Iris pigment epithelial cell (primary cell): ENCODE results near the gene RNF34.
"Not testable (repeated sequence)": the region's sequence is repeated elsewhere in the genome, so short reads cannot be mapped to it uniquely, and the experiment has no call there.

Experiments
- DNase-seq: peaks from one replicate; pipeline ENCODE4 v3.0.0-alpha.2; 2011; ENCODE audit warnings: low read depth

RNF34 gene, protein sequence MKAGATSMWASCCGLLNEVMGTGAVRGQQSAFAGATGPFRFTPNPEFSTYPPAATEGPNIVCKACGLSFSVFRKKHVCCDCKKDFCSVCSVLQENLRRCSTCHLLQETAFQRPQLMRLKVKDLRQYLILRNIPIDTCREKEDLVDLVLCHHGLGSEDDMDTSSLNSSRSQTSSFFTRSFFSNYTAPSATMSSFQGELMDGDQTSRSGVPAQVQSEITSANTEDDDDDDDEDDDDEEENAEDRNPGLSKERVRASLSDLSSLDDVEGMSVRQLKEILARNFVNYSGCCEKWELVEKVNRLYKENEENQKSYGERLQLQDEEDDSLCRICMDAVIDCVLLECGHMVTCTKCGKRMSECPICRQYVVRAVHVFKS

DNA sequence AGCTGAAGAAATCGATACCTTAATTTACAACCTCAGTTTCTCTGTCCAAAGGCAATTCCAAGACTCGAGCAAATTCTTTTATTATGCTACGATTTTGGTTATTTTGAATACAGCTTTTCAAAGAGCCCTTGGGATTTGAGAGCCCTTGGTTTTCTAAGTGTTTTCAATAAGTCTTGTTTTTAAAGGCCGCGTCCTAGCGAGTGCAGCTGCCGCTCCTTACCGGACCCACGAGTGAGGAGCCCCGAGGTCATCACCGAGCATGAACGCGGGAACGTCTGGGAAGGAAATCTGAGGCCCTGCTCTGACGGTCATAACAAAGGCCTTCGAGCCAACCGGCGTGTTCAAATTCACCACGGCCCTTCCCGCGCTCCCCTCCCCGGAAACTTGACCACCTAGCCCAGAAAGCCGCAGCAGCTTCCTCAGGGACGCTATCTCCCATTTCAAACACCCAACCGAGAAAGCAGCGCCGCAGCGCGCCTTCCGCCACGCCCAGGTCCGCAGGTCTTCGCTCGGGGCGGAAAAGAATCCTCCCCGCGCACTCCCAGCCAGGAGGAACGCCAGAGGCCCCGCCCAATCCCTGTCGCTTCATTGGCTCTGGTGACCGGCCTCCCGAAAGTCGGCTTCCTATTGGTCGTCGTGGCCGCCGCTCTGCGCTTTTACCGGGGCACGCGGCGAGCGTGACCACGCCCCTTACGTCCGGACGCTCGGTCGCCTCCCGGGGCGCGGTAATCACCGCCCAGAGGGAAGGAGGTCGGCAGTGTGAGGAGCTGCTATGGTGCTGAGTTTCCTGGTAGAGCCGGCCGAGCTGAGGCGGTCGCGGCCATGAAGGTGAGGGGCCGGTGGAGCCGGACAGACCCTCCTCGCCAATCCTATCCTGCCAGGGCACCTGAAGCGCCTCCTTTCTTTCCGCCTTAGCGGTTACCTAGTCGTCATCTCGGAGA is at the start of gene RNF34:
TSS of gene RNF34 (plus strand) at position 728 of the 941 bp plus-strand sequence. CDS start at position 823, 95 bp downstream.
- peak; percentile 98 for DNase-seq

DNA sequence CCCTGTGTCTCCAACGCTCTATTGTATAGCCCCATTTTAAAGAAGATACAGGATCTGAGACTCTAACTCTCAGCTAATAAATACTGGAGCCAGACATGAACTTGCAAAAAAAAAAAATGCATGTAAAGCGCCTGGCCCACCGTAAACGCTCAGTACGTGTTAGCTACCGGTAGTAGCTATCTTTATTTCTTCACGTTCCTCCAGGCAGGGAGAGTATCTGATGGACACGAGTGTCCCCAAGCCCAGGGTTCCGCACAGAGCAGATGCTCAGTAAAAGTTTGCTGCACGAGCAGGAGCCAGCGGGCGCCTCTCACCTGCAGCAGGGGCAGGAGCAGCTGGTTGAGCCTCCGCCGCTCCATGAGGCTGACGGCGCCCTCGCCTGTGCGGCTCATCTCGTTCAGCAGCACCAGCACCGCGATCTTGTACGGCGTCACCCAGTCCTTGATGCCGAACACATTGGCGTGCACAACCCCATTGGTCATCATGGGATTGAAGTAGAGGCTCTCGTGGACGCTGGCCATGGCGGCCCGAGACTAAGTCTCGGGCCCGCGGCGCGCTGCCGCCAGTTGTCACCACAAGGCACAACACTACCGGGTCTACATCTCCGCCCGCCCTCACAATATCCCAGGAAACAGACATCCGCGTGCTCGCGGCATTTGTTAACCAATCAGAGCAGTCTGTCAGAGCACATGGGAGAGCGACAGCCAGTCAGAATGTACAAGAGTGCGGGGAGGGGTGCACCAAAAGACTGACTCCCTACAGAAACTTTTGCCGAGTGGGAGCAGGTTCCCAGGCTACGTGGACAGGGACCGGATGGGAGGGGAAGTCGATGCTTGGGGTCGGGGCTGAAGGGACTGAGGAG is 47.9 kb upstream of the RNF34 start, which contains the start of gene ANAPC5:
TSS of gene ANAPC5 (minus strand) at position 592 of the 862 bp plus-strand sequence. CDS start at position 521, 71 bp downstream.
- DNase-seq = peak; percentile 99

- no peak for DNase-seq
Observed at GRCh38 chr12:121352682-121353018, 47.3 kb upstream of the RNF34 start.

DNA sequence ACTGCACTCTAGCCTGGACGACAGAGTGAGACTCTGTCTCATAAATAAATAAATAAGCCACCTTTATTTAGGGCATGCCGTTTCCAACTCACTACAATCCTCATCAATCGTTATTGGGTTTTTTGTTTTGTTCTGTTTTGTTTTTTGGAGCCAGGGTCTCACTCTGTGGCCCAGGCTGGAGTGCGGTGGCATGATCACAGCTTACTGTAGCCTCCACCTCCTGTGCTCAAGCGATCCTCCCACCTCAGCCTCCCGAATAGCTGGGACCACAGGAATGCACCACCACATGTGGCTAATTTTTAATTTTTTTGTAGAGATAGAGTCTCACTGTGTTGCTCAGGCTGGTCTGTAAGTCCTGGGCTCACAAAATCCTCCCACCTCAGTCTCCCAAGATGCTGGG is 44.1 kb upstream of the RNF34 start:
- DNase-seq = no peak

- DNase-seq = no peak
Observed at GRCh38 chr12:121356657-121357056, 43.3 kb upstream of the RNF34 start.

GRCh38 chr12:121357331-121357730 is 42.6 kb upstream of the RNF34 start:
- DNase-seq = no peak

GRCh38 chr12:121358073-121358472 is 41.8 kb upstream of the RNF34 start:
- DNase-seq = no peak

- no peak for DNase-seq
Observed at GRCh38 chr12:121364683-121365121, 35.2 kb upstream of the RNF34 start.

GRCh38 chr12:121365416-121366062 is 34.4 kb upstream of the RNF34 start:
- DNase-seq = peak; percentile 8

DNA sequence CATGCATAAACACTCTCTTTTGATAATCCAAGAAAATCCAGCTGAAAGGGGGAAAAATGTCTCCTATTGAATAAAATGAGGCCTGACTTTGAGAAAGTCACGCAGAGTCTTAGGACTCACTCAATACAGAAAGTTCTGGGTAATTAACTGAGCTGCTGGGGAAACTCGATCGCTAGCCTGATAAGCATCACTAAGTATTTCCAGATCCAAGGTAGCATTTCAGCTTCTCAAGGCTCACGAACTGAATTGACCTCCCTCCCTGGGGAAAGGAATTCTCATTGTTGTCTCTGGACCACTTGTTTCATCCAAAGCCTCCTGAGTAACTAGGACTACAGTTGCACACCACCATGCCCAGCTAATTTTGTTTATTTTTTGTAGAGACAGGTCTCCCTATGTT is 33.9 kb upstream of the RNF34 start:
- no peak for DNase-seq

DNA sequence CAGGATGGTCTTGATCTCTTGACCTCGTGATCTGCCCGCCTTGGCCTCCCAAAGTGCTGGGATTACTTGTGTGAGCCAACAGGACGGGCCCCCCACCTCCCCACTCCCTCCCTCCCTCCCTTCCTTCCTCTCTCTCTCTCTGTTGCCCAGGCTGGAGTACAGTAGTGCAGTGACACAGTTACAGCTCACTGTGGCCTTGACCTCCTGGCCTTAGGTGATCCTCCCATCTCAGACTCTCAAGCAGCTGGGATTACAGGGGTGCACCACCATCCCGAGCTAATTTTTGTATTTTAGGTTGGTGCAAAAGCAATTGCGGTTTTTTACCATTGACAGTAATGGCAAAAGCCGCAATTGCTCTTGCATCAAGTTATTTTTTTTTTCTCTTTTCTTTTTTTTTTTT is 28.5 kb upstream of the RNF34 start:
- DNase-seq = no peak

DNA sequence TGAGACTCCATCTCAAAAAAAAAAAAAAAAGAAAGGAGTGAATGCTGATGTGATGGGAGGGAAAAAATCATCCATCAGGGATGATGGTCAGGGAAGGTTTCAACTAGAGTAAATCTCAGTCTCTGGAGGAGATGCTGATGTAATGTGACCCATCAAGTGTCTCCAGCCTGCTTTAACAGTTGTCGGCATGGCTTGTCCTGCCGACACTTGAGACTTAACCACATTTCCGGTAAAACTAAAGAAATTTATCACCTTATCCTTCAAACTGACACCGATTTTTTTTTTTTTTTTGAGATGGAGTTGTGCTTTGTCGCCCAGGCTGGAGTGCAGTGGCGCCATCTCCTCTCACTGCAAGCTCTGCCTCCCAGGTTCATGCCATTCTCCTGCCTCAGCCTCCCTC is 26.2 kb upstream of the RNF34 start:
- DNase-seq = no peak

DNA sequence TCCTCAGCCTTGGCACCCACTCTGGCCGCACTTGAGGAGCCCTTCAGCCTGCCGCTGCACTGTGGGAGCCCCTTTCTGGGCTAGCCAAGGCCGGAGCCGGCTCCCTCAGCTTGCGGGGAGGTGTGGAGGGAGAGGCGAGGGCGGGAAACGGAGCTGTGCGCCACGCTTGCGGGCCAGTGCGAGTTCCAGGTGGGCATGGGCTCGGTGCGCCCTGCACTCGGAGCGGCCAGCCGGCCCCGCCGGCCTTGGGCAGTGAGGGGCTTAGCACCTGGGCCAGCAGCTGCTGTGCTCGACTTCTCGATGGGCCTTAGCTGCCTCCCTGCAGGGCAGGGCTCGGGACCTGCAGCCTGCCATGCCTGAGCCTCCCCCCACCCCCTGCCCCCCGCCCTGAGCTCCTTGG is 25.6 kb upstream of the RNF34 start:
- not testable (repeated sequence) for DNase-seq

DNA sequence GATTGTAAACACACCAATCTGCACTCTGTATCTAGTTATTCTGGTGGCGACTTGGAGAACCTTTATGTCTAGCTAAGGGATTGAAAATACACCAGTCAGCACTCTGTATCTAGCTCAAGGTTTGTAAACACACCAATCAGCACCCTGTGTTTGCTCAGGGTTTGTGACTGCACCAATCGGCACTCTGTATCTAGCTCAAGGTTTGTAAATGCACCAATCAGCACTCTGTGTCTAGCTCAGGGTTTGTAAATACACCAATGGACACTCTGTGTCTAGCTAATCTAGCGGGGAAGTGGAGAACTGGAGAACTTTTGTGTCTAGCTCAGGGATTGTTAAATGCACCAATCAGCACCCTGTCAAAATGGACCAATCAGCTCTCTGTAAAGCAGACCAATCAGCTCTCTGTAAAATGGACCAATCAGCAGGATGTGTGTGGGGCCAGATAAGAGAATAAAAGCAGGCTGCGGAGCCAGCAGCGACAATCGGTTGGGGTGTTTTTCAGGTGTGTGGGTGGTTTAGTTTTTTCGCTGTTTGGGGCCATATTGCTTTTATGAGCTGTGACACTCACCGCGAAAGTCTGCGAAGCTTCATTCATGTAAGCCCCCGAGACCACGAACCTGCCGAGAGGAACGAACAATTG is 24.9 kb upstream of the RNF34 start:
- DNase-seq = not testable (repeated sequence)

GRCh38 chr12:121376754-121377697 is 22.9 kb upstream of the RNF34 start:
- no peak for DNase-seq

- DNase-seq = no peak
Observed at GRCh38 chr12:121378736-121379135, 21.2 kb upstream of the RNF34 start.

GRCh38 chr12:121379945-121380344 is 20.0 kb upstream of the RNF34 start:
- no peak for DNase-seq

DNA sequence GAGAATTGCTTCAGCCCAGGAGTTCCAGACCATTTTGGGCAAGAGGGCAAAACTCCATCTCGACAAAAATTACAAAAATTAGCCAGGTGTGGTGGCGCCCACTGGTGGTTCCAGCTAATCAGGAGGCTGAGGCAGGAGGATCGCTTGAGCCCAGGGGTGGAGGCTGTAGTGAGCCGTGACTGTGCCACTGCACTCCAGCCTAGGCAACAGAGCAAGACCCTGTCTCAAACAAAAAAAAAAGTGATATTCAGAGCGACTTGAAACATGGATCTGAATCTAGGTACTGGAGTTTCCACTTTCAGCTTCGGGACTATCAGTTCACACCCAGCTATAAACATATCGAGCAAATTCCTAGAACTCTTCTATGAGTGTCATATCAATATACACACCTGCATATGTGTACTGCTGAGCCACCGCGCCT is 16.3 kb upstream of the RNF34 start:
- no peak for DNase-seq

- DNase-seq = not testable (repeated sequence)
Observed at GRCh38 chr12:121384891-121385290, 15.0 kb upstream of the RNF34 start.
